Activated CD8-positive, alpha-beta memory T cell treated with anti-CD3 and anti-CD28 coated beads for 1 hour (primary cell): ENCODE measurements around the gene ZNF665.
"Not testable (repeated sequence)": the region's sequence is repeated elsewhere in the genome, so short reads cannot be mapped to it uniquely, and the experiment has no call there.

Experiments
- DNase-seq, 2 donors: peaks; one replicate each; pipeline ENCODE4 v3.0.0-alpha.2; 2020; ENCODE audit warnings: low read depth in 1 of 2; ENCODE audit errors: extremely low read depth in 1 of 2

ZNF665 gene

DNA sequence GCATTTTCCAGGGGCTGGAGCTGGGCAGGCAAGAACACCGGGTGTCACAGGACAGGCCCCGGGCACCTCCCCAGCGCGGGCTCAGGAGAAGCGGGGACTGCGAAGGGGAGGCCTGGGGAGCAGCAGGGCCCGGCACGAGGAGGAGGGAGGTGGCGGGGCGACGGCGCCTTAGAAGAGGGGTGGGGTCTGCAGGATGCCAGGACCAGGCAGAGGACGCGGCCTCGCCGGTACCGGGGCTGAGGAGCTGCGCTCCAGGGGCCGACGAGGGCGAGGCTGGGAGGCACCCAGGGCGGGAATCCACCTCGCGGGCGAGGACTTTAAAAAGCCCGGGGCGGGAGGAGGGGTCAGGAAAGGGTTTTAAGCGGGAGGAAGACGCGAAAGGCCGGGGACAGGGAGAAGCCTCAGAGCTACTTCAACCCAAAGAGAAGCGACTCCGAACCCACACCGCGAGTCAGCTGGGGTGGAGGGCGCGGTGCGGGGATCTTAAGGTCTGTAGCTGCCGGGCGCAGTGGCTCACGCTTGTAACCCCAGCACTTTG is 35.0 kb downstream of the ZNF665 start:
- DNase-seq = no peak

DNA sequence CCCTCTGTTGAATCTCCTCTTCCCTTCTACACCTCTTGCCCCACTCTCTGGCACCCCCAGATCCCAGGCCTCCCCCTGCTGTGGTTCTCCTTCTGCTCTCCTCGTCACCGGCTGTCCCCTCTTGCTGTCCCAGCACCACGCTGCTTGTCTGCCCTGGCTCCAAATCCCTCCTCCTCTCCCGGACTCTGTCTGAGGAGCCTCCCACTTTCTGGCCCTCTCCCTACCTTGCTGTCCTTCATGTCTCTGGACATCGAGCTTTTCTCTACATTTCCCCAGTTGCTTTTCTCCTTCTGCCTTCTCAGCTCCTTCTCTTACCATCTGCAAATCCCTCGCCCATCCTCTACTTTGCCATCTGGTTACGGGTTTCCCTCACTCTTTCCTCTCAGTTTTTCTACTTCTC is 35.5 kb downstream of the ZNF665 start:
- no peak for DNase-seq

DNA sequence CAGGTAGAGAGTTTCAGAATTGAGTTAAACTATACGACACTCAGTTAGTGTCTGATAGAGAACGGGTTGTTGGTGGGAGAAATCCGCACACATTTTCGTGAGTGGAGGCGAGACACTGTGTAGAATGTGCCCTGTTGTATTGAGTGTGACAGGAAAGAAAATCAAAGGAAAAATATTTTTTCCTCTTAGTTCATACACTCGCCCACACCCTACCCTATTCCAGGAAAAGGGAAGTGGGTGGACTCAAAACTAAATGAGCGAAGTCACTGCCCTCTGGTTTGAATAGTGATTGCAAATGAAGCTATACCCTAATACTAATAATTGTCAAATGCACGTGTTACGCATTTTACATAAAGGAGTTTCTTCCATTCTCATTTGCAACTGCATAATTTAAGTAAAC is 36.3 kb downstream of the ZNF665 start:
- DNase-seq = no peak

DNA sequence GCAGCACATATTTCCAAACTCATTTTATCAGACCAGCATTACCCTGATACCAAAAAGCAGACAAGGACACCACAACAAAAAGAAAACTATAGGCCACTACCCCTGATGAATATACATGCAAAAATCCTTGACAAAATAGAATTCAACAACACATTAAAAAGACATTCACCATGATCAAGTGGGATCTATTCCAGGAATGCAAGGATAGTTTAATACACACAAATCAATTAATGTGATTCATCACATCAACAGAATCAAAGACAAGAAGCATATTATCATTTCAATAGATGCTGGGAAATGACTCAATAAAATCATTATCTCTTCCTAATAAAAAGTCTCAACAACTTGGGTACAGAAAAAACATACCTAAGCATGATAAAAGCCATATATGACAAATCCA is 45.5 kb downstream of the ZNF665 start:
- no peak for DNase-seq

DNA sequence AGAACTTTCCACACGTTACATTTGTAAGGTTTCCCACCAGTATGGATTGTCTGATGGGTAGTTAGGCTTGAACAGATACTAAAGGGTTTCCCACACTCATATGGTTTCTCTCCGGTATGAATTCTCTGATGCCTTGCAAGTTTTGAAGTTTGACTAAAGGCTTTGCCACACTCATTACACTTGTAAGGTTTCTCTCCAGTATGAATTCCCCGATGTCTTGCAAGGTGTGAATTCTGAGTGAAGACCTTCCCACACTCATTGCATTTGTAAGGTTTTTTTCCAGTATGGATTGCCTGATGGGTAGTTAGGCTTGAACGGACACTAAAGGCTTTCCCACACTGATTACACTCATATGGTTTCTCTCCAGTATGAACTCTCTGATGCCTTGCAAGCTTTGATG is 52.8 kb downstream of the ZNF665 start:
- DNase-seq = no peak

DNA sequence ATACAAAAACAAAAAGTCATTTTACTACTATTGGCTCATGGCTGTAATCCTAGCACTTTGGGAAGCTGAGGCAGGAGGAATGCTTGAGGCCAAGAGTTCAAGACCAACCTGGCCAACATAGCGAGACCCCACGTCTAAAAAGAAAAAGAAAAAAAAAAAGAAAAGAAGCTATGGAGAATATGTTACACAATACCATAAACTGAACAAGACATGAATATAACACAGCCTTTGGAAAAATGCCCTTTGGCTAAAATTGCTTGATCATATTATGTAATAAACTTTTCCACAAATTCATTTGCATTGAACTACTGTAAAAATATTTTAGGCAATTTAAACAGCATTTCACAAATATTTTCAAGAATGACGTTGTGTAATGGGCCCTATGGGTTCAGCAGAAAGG is 56.7 kb downstream of the ZNF665 start:
- DNase-seq = no peak

DNA sequence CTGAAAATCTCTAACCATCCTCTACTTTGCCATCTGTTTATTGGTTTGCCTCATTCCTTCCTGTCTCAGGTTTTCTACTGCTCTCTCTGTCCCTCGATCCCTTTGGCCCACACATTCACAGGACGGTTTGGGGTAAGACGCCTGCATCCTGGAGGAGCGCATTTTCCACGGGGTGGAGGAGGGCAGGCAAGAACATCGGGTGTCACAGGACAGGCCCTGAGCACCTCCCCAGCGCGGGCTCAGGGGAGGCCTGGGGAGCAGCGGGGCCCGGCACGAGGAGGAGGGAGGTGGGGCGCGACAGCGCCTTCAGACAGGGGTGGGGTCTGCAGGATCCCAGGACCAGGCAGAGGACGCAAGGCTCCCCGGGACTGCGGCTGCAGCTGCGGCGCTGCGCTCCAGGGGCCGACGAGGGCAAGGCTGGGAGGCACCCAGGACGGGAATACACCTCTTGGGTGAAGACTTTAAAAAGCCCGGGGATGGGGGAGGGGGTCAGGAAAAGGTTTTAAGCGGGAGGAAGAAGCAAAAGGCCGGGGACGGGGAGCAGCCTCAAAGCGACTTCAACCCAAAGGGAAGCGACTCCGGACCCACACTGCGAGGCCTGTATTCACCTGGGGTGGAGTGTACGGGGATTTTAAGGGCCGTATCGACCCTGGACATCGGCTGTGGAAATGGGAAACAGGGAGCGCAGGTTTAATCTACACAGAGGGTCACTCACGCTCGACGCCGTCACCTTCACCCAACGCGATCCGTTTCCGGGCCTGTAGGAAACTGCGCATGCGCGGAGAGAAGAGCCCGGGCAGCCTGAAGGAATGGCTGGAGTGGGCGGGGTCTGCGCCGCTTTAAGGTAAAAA is 60.8 kb downstream of the ZNF665 start, which contains the start of gene ZNF415:
Gene ZNF415, minus strand, starts transcription at position 770 of the 851 bp plus-strand sequence. CDS start 10,234 bp downstream, outside the sequence.
- DNase-seq = peak in 1 of 2 donors; percentile 21

DNA sequence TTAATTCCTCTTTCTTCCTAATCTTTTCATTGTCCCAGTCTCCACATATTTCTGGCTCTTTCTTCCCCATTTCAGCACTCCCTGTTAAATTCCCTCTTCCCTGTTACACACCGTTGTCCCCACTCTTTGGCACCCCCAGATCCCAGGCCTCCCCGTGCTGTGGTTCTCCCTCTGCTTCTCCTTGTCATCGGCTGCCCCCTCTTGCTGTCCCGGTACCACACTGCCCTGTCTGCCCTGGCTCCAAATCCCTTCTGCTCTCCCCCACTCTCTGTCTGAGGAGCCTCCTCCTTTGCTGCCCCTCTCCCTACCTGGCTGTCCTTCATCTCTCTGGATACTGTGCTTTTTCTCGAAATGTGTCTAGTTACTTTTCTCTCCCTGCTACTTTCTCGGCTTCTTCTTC is 61.4 kb downstream of the ZNF665 start:
- no peak for DNase-seq

DNA sequence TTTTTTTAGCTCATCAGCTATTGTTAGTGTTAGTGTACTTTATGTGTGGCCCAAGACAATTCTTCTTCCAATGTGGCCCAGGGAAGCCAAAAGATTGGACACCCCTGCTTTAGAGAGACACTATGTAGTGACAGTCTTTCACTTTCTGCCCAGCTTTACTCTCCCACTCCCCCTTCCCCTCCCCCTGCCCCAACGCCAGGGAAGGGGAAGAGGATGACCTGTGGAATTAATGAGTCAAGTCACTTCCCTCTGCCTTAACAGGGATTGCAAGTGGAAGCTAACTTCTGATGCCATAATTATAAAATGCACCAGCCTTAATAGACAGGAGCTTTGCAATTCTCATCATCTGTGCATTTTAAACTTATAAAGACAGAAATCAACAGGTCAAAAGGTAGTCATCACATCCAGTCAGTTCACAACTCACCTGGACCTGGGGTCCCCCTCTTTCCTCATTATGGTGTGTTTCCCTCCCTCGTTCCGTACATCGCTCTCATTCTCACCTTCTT is 62.0 kb downstream of the ZNF665 start:
- no peak for DNase-seq

DNA sequence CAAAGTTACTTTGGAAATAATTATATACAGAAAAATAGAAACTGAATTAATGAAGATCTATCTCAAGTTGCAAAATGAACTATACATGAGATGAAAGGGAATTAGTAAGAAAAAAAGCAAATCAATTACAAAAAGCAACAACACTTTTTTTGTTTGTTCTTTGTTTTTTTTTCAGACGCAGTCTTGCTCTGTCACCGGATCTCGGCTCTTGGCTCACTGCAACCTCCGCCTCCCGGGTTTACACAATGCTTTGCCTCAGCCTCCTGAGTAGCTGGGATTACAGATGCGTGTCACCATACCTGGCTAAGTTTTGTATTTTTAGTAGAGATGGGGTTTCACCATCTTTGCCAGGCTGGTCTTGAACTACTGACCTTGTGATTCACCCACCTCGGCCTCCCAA is 62.7 kb downstream of the ZNF665 start:
- DNase-seq = no peak

DNA sequence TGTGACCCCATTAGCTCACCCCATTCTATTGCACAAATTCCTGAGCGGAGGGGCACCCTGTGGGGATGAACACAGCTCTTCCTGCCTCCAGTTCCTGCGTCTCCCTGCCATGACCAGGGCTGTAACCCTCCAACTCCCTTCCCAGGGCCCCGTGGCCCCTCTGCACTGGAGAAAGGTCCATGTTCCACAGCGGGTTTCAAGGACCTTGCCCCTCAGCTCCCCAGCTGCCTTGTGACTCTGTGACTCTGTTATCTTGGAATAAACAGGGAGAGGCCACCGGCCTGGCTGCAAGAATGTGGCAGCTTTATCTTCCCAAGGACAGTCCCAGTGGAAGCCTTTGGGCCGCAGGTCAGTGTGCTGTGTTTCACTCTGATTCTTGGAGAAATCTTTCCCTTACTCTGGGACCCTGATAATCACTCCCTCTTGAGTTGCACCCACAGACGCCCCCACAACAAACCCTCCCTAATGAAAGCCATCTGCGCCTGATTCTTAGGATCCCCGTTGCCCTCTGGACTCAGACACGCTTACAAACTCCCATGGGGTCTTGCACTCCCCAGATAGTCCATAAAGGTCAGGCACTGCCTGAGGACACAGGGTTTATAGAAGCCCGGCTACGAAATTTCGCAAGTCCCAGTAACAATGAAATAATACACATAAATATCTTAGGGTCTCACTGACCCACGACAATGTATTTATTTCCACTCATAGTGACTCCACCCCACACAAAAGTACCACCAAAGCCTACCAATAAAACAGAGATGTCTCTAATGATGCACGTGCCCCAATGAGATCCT is 66.2 kb downstream of the ZNF665 start:
- not testable (repeated sequence) for DNase-seq

DNA sequence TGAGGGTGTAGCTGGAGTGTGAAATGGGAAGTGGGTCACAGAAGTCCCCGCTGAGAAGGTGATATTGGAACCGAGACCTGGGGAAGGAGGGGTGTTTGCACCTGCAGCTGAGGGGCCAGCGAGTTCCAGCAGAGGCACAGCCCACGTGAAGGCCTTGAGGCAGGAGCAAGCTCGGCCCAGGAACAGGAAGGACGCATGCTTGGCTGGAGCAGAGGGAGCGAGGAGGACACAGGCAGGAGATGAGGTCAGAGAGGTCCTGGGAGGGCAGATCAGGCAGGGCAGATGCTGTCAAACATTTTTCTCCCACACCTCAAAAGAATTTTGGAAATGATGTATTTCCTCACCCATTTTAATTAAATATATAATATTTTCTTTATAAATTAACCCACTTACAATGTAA is 69.8 kb downstream of the ZNF665 start:
- no peak for DNase-seq
